ENCODE data around the gene TTK.
"Not testable (repeated sequence)": the region's sequence is repeated elsewhere in the genome, so short reads cannot be mapped to it uniquely, and the experiment has no call there.

The TTK gene

DNA sequence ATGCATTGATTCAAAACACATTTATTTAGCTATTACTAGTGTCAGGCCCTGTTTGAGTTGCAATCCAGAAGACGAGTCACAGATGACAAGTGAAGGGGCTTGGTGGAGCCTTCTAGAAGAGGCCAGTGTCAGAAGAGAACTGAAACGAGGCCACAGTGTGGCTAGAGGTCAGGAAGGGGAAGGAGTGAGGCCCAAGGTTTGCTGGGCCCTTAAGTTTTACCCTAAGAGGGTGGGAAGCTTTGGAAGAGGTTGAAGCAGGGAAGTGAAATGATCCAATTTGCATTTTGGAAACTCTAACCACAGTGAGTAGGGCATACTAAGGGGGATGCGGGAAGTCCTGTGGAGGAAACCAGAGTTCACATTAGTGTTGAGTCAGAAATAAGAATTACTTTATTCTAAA is 25.0 kb downstream of the TTK start:
- H3K4me3 ChIP-seq (replicated peaks in 1 of 2; ENCODE audit: low read depth in 2 of 2, low read length in 2 of 2) = no peak overlapping the region
- no peak for TF ChIP-seq CTCF (IDR thresholded peaks at IDR 0.05; ENCODE audit: low read depth, low read length)
- DNase-seq (ENCODE audit: low read depth in 2 of 2) = no peak

DNA sequence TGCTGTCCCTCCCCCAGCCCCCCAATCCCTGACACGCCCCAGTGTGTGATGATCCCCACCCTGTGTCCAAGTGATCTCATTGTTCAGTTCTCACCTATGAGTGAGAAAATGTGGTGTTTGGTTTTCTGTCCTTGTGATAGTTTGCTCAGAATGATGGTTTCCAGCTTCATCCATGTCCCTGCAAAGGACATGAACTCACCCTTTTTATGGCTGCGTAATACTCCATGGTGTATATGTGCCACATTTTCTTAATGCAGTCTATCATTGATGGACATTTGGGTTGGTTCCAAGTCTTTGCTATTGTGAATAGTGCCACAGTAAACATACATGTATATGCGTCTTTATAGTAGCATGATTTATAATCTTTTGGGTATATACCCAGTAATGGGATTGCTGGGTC is 43.8 kb downstream of the TTK start:
- H3K4me3 ChIP-seq (replicated peaks in 1 of 2; ENCODE audit: low read depth in 2 of 2, low read length in 2 of 2); DNase-seq (ENCODE audit: low read depth in 2 of 2): not testable (repeated sequence)

DNA sequence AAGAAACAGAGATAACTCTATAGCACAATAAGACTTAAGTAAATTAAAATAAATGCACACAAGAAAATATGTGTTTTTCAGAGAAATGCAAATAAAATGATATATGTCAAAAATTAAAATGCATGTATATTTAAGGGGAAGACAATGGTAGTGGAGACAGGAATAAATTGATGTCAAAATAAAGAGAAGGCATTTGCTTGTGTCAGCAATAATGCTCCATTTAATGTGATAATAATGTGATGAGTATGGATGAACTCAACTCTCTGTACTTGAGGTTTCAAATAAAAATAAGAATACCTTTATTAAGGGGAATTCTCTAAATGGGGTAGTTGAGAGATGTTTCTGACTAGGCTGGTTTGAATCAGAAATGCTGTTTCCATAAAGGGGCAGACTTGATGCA is 56.3 kb downstream of the TTK start:
- no peak for DNase-seq (ENCODE audit: low read depth in 2 of 2)
- H3K4me3 ChIP-seq (replicated peaks in 1 of 2; ENCODE audit: low read depth in 2 of 2, low read length in 2 of 2) = no peak overlapping the region
- no peak for TF ChIP-seq CTCF (IDR thresholded peaks at IDR 0.05; ENCODE audit: low read depth, low read length)

DNA sequence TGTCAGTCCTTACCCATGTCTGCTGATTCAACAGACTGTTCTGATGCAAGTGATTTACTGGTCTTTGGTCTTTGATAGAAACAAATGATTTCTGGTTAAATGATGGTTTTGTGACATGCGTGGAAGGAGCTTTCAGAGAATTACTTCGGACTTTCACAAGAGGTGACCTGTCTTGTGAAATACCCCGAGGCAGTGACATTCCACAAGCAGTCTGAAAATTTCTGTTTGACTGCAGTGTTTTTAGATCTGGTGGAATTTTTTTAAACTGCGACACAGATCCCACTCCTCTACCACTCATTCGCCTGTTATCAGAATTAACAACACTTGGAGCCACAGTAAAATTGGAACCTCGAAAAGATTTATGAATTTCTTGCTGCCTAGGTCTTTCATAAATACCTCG is 63.7 kb downstream of the TTK start:
- not testable (repeated sequence) for DNase-seq (ENCODE audit: low read depth in 2 of 2); H3K4me3 ChIP-seq (replicated peaks in 1 of 2; ENCODE audit: low read depth in 2 of 2, low read length in 2 of 2)

DNA sequence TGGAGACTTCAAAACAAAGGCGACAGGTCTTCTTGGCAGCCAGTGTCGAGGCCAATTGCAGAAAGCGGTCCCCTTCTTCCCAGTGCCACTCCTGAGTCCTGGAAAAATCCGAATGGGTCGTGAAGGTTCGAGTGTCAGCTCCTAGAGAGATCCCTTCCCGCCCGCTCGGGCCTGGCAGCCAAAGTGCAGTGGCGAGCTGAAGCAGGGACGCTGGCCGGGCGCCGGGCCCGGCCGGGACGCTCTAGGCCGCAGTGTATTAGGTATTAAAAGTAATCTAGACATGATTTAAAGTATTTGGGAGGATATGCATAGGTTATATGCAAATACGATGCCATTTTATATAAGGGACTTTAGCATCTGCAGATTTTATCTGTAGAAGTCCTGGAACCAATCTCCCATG is 66.0 kb downstream of the TTK start:
- DNase-seq (ENCODE audit: low read depth in 2 of 2); H3K4me3 ChIP-seq (replicated peaks in 1 of 2; ENCODE audit: low read depth in 2 of 2, low read length in 2 of 2): not testable (repeated sequence)

DNA sequence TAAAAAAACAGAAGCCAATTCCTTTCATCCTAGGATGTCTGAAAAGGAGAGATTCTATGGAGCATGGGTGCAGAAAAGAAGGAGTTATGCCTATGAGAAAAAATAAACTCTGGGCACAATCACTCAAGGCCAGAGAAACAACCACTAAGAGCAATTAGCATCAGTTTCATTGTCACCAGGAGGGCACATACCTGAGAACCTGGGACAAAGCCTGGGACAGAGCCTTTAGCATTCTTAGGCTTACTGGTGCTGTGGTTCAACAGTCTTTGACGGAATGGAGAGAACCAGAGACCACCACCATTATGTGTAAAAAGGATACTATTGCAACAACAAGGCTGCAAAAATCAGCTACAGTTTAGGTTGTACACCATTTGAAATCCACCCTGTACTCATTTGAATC is 72.6 kb downstream of the TTK start:
- TF ChIP-seq CTCF (IDR thresholded peaks at IDR 0.05; ENCODE audit: low read depth, low read length) = no peak
- DNase-seq (ENCODE audit: low read depth in 2 of 2) = no peak
- no peak overlapping the region for H3K4me3 ChIP-seq (replicated peaks in 1 of 2; ENCODE audit: low read depth in 2 of 2, low read length in 2 of 2)

DNA sequence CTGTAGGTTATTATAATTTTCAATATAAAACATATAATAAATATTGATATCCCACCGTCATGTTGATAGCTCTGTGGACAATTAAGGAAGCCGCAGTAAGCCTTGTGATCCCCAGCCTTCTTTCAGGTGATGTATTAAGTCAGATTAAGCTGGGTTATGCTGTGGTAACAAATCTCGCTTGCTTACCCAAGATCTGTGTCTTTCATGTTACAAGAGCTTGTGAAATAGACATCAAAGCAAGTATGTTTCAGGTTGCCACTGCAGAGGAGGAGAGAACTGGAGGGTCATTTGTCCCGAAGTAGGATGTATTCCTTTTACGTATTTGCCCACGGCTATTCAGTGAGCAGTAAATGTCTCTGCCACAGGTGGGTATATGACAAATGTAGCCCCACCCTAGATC is 84.2 kb downstream of the TTK start:
- no peak for DNase-seq (ENCODE audit: low read depth in 2 of 2)
- no peak overlapping the region for H3K4me3 ChIP-seq (replicated peaks in 1 of 2; ENCODE audit: low read depth in 2 of 2, low read length in 2 of 2)
- no peak for TF ChIP-seq CTCF (IDR thresholded peaks at IDR 0.05; ENCODE audit: low read depth, low read length)

- TF ChIP-seq CTCF (IDR thresholded peaks at IDR 0.05; ENCODE audit: low read depth, low read length) = no peak
- no peak for DNase-seq (ENCODE audit: low read depth in 2 of 2)
- no peak overlapping the region for H3K4me3 ChIP-seq (replicated peaks in 1 of 2; ENCODE audit: low read depth in 2 of 2, low read length in 2 of 2)
Measured at GRCh38 chr6:80091506-80091905, 87.1 kb downstream of the TTK start.
